ENCODE data around the gene ZMIZ1.
A peak's percentile ranks its signal among the peaks of the same experiment; 100 is the strongest.
"Not testable (repeated sequence)": the region's sequence is repeated elsewhere in the genome, so short reads cannot be mapped to it uniquely, and the experiment has no call there.

Gene ZMIZ1

DNA sequence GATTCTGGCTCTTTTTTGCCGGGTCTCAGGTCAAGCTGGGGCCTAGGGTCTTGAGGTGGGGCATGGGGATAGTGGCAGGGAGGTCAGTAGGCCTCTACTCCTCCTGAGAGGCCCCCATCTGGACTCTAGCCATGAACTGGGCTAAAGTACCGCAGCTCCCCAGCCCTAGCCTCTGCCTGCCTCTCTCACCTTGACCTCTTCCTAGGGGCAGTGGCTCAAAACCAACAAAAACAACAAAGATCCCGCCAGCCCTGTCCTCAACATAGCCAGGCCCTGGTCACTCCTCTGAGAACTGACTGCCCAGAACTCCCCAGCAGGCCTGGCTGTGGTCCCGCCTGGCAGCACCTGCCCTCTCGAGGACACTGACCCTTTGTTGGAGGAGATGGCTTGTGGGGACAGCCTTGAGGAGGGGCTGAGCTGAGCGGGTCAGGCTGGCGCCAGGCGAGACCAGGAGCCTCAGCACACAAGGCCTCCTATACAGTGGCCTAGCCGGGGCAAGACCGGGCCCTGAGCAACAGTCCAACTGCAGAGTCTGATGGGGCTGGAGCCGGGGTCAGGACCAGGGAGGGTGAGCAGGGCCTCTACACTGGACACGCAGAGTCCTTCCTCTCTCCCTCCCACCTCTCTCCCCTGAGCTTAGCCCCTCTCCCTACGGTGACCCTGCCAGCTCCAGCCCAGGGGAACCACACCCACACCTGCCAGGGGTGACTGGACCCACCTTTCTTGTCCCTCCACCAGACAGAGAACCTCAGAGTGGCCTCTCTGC is 266.9 kb downstream of the ZMIZ1 start:
- DNase-seq, result no peak

DNA sequence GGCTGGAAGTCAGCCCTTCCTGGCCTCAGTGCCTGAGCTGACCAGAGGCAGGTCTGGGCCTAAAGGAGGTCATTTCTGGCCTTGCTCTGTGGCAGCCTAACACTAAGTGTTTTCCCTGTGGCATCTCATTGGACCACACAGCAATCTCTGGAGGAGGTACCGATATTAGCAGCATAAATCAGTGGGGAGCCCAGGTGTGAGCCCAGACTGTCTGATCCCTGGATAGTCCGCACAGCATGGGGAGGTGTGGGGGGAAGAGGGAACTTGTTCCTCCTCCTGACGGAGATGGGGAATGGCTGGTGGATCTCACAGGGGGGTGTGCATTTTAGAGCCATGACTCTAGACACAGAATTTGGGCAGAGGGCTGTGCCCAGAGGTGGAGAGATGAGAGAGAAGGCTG is 267.5 kb downstream of the ZMIZ1 start:
- no peak for DNase-seq

DNA sequence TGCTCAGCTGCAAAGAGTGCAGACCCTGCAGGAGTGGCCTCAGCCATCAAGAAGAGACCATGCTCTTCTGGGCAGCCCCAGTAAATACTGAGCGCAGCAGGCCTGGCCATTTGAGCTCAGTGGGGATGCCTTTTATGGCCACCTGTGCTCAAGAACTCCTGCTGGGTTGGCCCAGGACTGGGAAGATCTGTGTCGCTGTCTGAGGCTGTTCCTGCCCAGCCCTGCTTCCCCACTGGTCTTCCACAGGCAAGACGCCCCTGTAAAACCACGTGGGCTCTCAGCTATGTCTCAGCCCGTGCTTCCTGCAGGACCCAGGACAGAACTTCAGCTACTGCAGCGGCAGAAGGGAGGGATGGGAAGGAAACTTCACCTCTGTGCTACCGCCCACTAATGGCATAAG is 268.0 kb downstream of the ZMIZ1 start:
- no peak for DNase-seq

DNA sequence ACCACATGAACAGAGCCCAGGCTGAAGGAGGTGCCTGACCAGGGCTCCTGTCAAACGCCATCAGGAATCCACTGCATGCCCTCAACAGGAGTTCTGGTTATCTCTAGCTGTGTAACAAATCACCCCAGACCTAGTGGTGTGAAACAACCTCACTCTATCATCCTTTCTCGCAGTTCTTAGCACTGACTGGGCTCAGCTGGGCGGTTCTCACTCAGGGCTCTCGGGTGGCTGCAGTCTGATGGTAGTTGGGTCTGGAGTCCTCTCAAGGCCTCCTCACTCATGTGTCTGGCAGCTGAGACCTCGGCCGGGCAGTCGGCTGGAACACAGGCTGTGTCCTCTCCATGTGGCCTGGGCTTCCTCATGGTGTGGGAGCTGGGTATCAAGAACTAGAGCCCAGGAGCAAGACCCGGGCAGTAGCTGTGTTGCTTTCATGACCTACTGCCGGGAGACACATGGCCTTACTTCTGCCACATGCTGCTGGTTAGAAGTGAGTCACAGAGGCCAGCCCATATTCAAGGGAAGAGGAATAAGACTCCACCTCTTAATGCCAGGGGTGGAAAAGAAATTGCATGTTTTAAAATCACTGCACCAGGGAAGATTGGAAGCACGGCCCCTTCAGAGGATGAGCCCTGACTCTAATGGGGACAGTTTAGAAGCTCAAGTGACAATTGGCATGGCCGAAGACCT is 269.2 kb downstream of the ZMIZ1 start:
- DNase-seq, result not testable (repeated sequence)

DNA sequence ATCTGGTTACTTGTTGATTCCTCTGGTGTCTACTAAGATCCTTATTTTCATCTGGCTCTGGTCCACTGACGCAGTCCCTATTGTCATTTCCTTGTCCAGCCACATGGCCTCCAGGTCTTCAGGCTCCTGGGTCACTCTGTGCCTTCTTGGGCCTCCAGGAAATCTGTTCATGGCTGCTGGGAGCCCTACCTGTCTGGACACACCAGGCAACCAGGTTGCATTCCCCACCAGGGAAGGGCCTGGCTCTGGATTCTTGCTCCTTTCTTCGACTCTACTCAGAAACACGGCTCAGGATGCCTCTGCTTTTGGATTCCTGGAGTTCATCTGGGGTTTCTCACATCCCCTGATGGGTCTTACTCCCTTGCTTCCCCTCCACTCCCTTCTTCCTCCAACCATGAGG is 270.5 kb downstream of the ZMIZ1 start:
- no peak for DNase-seq

DNA sequence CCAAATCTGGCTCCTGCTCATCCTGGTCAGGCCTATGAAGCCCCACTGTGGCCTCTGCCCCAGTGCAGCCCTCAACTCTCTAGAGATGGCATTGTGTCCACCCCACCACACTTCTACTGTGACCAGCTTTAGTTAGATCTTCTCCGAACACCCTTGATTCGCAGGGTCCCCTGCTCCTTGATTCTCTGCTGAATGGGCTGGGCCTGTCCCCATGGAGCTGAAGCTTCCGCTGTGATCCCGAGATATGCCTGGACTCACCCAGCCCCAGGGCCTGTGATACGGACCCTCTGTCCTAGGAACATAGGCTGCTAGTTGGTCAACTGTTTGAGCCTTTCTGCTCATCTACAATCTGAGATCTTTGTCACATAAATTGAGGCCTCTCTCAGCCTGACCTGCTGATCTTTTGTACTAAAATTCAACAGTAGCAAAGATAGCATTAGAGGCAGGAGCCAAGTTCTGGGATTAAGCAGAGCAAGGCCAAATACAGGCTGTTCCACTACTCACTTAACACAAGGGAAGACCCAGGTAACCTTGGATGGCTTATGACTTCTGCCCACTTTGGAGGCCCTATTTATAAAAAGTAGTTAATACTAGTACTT is 272.0 kb downstream of the ZMIZ1 start:
- DNase-seq, result no peak

DNA sequence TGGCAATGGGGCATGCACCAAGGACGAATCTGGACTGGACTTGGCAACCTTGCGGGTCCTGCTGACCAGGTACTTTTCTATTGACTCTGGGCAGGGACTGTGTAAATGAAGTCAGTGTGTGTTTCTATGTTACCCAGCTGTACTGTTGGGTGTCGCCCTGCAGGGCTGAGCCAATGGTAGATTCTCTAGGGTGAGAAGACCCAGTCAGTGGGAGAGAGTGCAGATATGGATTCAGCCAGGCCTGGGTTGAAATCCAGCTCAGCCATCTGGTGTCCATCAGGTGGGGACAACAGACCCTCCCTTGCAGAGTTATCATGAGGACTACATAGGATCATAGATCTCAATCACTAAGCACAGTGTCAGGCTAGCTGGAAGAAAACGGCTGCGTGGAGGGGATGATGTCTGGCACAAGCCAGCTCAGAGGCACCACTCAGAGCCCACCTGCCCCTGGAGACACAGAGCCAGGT is 273.6 kb downstream of the ZMIZ1 start:
- no peak for DNase-seq

DNA sequence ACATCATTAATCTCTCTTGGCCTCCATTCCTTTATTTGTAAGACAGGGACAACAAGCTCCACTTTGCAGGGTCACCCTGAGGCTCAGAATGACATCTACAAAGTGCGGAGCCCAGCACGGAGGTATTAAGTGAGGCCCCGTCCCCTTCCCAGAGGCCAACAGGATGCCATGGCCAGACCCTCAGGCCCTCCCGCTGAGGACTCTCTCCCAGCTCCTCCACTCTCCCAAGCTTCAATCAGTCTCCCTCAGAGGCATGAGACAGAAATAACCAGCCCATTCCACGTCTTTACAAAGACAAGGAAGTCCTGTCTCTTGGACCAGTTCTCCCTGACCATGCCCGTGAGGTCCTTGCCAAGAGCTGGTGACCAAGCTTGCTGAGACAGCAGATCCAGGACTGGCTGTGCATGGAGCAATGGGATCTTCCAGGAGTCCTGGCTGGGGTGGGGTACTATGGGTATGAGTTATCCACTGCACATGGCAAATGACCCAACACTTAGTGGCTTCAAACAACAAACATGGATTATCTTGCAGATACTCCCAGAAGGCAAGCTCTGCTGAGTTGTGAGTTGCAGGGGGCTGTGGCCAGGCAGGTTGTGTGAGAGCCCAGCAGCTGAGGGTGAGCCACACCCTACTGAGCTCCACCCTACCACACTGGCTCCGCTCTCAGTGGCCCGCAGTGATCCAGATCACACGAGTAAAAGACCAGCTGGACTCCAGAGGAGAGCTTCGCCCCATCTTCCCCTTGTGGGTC is 274.2 kb downstream of the ZMIZ1 start:
- DNase-seq, result no peak

DNA sequence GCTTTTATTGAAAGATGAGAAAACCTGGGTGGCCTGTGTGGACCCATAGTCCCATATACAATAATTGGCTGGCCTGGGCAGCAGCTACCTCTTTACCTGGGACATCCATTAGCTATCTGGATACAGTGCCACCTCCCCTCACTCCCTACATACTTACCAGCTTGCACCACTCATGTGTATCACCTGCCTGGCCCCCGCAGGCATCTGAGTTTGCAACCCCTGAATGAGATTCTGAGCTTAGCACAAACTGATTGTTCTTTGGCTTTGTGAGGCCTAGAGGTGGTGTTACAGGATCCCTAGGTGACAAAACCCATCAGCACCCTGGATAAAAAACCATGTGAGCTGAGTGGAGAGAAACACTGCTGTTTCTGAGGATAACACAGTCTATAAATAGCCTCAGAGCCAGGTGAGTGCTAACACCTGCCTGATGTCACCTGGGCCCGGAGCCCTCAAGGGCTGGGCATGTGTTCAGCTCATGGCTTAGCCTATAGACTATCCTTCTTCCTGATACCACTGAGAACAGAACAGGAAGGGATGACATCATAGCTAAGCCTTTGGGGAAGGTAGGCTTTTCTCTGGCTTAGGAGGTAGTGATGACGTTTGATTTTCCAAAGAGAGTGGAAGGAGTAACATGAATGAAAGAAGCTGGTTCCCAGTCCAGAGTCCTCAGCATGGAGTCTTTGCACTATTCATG is 275.9 kb downstream of the ZMIZ1 start:
- DNase-seq, result no peak

DNA sequence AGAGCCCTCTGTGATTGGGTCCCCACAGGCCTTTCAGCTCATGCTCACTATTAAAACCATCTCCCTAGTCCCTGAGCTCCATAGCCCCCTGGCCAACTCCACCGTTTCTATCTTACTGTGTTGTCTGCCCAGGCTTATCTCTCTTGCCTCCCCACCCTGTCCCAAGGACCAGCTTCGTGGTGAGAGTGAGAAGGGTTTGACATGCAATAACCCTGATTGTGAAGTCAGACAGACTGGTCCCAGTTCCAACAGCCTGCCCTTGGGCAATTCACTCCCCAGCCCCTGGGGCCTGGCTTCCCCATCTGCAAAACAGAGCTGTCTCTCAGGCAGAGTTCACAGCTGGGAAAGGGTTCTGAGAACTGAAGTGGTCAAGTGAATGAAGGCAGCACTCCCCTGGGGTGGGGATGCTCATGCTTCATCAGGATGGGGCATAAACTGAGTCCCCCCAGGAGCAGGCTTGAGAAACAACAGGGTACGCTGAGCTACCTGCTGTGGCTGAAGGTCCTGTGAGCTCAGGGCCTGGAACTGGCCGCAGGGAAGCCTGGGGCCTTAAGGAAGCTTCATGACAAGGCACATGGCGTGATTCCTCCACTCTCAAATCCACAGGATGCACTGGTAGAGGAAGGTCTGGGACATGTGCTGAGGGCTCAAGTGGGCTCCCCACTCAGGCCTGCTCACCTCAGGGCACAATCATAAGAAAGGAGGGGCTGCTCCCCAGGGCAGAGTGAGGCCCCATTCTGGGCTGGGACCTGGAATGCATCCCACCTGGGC is 276.7 kb downstream of the ZMIZ1 start:
- DNase-seq, result no peak

DNA sequence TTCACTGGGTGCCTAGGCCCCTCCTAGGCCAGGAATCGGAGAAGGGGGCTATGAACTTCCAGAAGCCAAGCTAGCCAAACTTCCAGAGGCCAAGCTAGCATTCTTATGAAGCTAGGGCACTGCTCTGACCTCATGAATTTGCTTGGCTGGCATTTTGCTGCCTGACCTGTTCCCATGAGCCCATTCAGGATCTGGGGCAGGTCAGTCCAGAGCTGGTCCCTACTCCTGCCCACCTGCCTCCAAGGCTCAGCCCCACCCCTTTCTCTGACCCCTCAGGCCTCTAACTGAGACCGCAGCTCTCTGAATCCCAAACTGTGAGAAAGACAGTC is 277.2 kb downstream of the ZMIZ1 start:
- DNase-seq, result no peak

DNA sequence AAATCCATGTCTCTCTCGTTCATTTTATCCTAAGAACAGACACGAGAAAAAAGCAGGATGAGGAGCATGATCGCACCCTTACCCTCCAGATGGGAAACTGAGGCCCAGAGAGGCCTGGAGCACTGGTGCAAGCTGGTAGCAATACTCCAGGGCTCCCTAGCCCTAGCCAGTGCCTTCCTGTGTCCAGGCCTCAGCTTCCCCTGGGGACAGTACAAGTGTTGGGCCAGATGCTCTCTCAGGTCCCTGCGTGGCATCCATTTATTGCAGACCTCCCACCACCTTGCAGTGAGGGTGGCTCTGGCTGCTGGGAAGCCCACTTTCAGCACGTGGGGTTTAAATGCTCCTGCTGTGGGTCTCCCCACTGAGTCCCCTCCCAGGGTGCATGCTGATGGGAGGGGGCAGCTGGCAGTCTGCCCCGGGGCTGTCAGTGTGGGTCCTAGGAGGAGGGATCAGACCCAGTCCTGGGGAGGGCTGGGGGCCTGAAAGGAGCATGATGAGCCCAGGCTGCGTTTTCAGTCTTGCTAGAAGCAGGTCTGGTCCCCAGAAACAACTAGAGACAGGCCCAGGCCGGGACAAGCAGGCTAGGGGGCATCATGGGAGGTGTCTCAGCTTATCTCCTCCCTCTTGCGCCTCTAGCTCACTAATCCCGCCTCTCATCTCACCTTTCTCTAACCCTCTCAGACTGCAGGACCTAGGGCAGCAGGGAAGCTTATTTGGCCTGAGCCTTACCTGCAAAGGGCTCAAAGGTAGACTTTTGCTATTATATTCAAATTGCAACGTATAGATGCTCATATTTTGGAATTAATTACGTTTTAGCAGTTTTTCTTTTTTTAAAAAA is 277.8 kb downstream of the ZMIZ1 start:
- no peak for DNase-seq

DNA sequence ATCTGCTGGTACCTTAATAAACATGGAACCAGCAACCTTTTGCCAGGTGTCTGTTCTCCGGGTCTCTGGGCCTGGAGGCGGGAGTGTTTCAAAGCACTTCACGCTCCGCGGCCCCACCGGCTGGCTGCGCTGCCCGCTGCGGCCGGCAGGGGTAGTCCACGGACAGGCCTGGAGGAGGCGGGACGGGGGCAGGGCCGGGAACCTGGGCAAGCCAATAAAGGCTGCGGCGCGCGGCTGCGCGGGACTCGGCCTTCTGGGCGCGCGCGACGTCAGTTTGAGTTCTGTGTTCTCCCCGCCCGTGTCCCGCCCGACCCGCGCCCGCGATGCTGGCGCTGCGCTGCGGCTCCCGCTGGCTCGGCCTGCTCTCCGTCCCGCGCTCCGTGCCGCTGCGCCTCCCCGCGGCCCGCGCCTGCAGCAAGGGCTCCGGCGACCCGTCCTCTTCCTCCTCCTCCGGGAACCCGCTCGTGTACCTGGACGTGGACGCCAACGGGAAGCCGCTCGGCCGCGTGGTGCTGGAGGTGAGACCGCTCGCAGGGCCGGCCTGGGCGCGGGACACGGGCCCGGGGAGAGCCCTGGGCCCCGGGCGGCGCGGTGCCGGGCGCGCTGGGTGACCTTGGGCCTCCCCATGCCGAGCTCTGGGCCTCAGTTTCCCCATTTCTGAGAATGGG is 278.6 kb downstream of the ZMIZ1 start, which contains the start of gene PPIF:
PPIF (plus strand) TSS at position 244 of the 668 bp plus-strand sequence; CDS start at position 324, 80 bp downstream.
- DNase-seq, result peak; percentile 96

DNA sequence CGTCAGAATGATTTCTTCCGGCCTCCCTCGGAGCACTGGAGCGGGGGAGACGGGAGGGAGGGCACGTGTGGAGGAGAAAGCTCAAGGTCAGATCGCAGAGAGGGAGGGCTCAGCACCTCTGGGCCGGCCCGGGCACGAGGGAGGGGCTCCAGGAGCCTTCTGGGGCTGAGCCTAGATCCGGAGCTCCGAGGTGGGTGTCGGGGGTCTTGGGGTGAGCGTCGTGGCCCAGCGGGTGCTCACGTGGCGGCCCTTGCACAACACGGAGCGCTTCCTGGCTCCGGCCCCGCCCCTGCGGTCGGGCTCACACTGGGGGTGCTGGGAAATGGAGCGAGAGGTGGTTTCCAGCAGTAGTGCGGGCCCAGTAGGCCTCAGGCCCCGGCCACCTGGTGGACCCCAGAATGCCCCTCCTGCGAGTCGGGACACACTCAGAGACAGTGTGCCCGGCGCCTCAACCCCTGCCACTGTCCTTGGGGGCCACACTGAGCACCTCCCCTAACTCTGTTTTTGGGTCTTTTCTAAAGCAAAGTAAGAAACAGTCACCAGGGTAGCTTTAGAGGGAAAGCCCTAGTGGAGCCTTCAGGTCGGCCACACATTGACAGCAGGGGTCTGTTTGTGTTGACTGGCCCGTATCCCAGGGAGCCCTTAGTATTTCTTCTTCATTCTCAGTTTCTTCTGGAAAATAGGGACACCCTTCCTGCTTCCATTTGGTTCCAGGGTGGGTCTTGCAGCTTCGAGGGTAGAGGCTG is 279.3 kb downstream of the ZMIZ1 start:
- peak; percentile 87 for DNase-seq

DNA sequence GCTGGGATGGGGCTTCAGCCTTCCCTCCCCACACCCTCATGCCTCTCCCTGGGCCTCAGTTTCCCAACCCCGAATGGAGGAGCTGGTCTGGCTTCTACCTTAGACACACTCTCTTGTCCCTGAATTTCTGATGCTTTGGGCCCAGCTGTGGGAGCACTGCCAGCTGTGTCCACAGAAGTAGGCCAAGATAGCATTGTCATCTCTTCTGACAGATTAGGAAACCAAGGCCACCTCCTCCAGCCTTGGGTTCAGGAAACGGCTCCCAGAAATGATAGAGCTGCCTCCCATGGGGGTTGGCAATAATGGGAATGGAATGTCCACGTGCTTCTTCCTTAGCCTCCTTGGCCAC is 279.8 kb downstream of the ZMIZ1 start:
- DNase-seq, result no peak

DNA sequence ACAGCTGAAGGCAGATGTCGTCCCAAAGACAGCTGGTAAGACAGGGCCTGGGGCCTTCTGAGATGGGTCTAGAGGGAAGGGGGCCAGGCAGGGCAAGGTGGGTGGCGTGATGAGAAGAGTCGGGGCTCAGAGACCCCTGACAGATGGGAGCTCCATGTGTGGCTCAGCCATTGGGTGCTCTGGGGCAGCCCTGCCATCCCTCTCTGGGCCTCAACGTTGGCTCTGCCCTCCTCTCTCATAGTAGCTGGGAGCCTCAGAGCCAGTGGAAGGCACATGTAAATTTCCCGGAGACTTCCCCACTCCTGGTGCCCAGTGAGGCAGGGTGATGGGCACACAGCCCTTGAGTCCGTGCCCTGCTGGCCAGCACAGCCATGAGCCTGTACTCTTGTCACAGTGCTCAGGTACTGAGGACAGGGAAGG is 280.3 kb downstream of the ZMIZ1 start:
- no peak for DNase-seq

DNA sequence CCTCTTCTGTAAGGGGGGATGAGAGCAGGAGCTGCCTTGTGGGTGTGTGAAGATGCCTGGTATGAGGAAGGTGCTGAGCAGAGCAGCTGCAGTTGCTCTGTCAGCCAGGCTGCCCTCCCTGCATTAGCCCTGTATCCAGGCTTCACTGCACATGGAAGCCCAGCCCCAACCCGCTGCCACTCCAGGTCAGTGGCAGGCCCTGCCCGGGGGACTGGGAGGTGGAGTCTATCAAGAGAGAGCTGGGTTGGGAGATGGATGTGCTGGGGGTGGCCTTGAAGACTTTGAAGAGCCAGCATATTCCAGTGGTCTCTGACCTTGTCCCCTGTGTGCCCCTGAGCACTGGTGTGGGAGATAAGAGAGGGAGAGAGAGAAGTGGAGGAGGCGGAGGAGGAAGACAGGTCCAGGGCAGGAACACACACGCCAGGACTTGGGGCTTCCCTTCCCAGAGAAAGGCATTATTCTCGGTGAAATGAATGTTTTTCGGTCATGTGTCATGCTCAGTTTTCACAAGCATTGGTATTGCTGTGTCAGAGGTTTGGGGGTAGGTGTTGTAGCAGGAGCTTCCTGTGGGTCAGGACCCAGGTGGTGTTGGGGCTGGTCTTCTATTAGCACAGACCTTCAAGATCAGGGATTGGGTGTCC is 281.1 kb downstream of the ZMIZ1 start:
- no peak for DNase-seq

DNA sequence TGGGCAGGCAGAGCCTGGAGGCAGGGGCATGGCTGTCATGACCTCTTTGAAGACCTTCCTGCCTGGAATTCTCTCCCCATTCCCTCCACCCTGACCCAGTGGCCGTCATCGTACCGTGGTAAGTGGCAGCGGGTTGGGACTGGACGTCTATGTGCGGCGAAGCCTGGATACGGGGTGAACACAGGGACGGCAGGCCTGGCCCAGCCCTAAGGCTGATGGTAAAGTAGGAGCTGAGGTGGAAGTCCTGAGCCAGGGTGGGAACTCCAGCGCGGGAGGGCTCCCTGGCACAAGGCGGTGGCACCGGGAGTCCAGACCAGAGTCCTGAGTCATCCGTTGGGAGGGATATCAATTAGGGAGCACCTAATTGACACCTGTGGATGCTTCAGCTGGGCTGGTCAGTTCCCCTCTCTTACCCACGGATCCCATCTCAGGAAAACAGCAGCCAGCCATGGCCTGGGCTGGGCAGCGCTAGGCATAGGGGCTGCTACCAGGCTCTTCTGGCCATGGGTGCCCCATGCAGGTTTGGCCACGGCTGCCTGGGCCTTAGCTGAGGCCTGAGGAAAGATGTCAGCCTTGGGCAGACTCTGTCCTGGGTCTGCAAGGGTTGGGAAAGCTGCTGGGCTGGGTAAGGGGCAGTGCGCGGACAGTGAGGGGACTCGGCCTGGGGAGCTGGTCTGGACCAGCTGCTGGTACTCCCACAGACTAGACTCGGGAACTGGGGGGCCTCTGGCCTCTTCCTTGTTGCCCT is 281.8 kb downstream of the ZMIZ1 start:
- DNase-seq, result no peak

Data from activated CD4-positive, alpha-beta T cell treated with anti-CD3 and anti-CD28 coated beads, Interleukin-2, amount 50 U/mL, for 16 hours (primary cell).